Activated naive CD4-positive, alpha-beta T cell treated with anti-CD3 and anti-CD28 coated beads, Interleukin-2, amount 50 U/mL, for 72 hours (primary cell): ENCODE data around the gene MDFIC. TPM values are rescaled to one million over a fixed set of nuclear protein-coding genes. Genes with fewer than 3 reads are reported as not detected.
"Not testable (repeated sequence)": the region's sequence is repeated elsewhere in the genome, so short reads cannot be mapped to it uniquely, and the experiment has no call there.

Experiments used
- ATAC-seq, 2 donors: fragments of 150-1000 bp; cut with Tn5 transposase; 2 replicates each; pipeline ENCODE4 v1.10.0; 2021; ENCODE audit warnings: mild to moderate bottlenecking in 2 of 2, moderate library complexity in 2 of 2
- DNase-seq, 2 donors: peaks; one replicate each; pipeline ENCODE4 v3.0.0; 2021 to 2022; ENCODE audit warnings: low spot score in 2 of 2
- H3K27ac Mint-ChIP-seq, 2 donors: one replicate each; pipeline ENCODE4 v1.8.0; 2022; ENCODE audit warnings: mild to moderate bottlenecking in 2 of 2, mixed read lengths in 2 of 2
- H3K36me3 Mint-ChIP-seq, 2 donors: one replicate each; pipeline ENCODE4 v1.8.0; 2022; ENCODE audit warnings: mixed read lengths in 2 of 2
- H3K9me3 Mint-ChIP-seq, 2 donors: one replicate each; pipeline ENCODE4 v1.8.0; 2022; ENCODE audit warnings: mixed read lengths in 2 of 2
- total RNA-seq, 2 donors: library from RNA; stranded (reverse); gene quantifications; one replicate each; pipeline ENCODE4 v1.2.3, GENCODE V29; 2022

MDFIC gene
- 10 to 100 TPM; 41.0 to 86.0 TPM for total RNA-seq

GRCh38 chr7:114922026-114922651, at the start of gene MDFIC:
Gene MDFIC, plus strand, starts transcription at chr7:114922094. Its CDS starts 940 bp downstream, at chr7:114923034.
- Mint-ChIP-seq H3K9me3 (no peaks in the 10 kb centered on the region), H3K27ac (peak within 1 kb of the TSS; percentile 90 to 96), H3K36me3 (peaks cover 18 to 20% of the 10 kb centered on the region in 2 donors)
- ATAC-seq (peak; percentile 69 to 91), DNase-seq (peak; percentile 66 to 85)

GRCh38 chr7:114874170-114874569, 47.7 kb upstream of the MDFIC start:
- DNase-seq: no peak
- peaks cover 0 to 14% of the 10 kb centered on the region in 2 donors for H3K36me3 Mint-ChIP-seq
- H3K9me3 Mint-ChIP-seq: peaks cover 7 to 12% of the 10 kb centered on the region in 2 donors
- ATAC-seq: no peak
- H3K27ac Mint-ChIP-seq: no peak overlapping the region

GRCh38 chr7:114875186-114875585, 46.7 kb upstream of the MDFIC start:
- no peak for ATAC-seq
- Mint-ChIP-seq H3K36me3 (peaks cover 3 to 24% of the 10 kb centered on the region in 2 donors), H3K9me3 (peaks cover 11 to 17% of the 10 kb centered on the region in 2 donors), H3K27ac (no peak overlapping the region)
- DNase-seq: no peak

- H3K9me3 Mint-ChIP-seq: peaks cover 26 to 32% of the 10 kb centered on the region in 2 donors
- H3K27ac Mint-ChIP-seq: no peak overlapping the region
- peaks cover 21 to 44% of the 10 kb centered on the region in 2 donors for H3K36me3 Mint-ChIP-seq
- no peak for DNase-seq
- ATAC-seq: no peak
Measured at GRCh38 chr7:114879554-114879953, 42.3 kb upstream of the MDFIC start.

GRCh38 chr7:114885836-114886235, 36.1 kb upstream of the MDFIC start:
- H3K9me3 Mint-ChIP-seq: peaks cover 12 to 17% of the 10 kb centered on the region in 2 donors
- ATAC-seq: no peak
- DNase-seq: no peak
- H3K27ac Mint-ChIP-seq: no peak overlapping the region
- H3K36me3 Mint-ChIP-seq: peaks cover 11 to 38% of the 10 kb centered on the region in 2 donors

- no peak overlapping the region for H3K27ac Mint-ChIP-seq
- H3K36me3 Mint-ChIP-seq: peaks cover 7 to 33% of the 10 kb centered on the region in 2 donors
- ATAC-seq: no peak
- H3K9me3 Mint-ChIP-seq: peaks cover 8 to 13% of the 10 kb centered on the region in 2 donors
- DNase-seq: no peak
Measured at GRCh38 chr7:114886241-114886640, 35.7 kb upstream of the MDFIC start.

GRCh38 chr7:114889116-114889515, 32.8 kb upstream of the MDFIC start:
- not testable (repeated sequence) for DNase-seq, ATAC-seq
- Mint-ChIP-seq H3K27ac (peak overlapping the region; percentile 39 to 65), H3K9me3 (peaks cover 11 to 15% of the 10 kb centered on the region in 2 donors), H3K36me3 (peaks cover 0 to 43% of the 10 kb centered on the region in 2 donors)

GRCh38 chr7:114889646-114890285, 32.1 kb upstream of the MDFIC start:
- peak; percentile 100 for ATAC-seq
- Mint-ChIP-seq H3K36me3 (peaks cover 0 to 43% of the 10 kb centered on the region in 2 donors), H3K27ac (peak overlapping the region; percentile 62 to 65), H3K9me3 (peaks cover 11 to 15% of the 10 kb centered on the region in 2 donors)
- DNase-seq: peak in 1 of 2 donors; percentile 17

- no peak overlapping the region for H3K27ac Mint-ChIP-seq
- H3K9me3 Mint-ChIP-seq: peaks cover 11 to 15% of the 10 kb centered on the region in 2 donors
- H3K36me3 Mint-ChIP-seq: peaks cover 0 to 43% of the 10 kb centered on the region in 2 donors
- no peak for ATAC-seq
- no peak for DNase-seq
Measured at GRCh38 chr7:114890561-114890960, 31.3 kb upstream of the MDFIC start.

GRCh38 chr7:114900127-114900526, 21.8 kb upstream of the MDFIC start:
- no peak for DNase-seq
- H3K27ac Mint-ChIP-seq: no peak overlapping the region
- peaks cover 6 to 9% of the 10 kb centered on the region in 2 donors for H3K36me3 Mint-ChIP-seq
- ATAC-seq: no peak
- H3K9me3 Mint-ChIP-seq: peaks cover 0 to 9% of the 10 kb centered on the region in 2 donors

- DNase-seq: no peak
- ATAC-seq: no peak
- H3K36me3 Mint-ChIP-seq: peaks cover 5 to 6% of the 10 kb centered on the region in 2 donors
- no peak overlapping the region for H3K27ac Mint-ChIP-seq
- peaks cover 0 to 9% of the 10 kb centered on the region in 2 donors for H3K9me3 Mint-ChIP-seq
Measured at GRCh38 chr7:114901771-114902170, 20.1 kb upstream of the MDFIC start.

GRCh38 chr7:114903131-114903530, 18.8 kb upstream of the MDFIC start:
- Mint-ChIP-seq H3K9me3 (peaks cover 0 to 9% of the 10 kb centered on the region in 2 donors), H3K27ac (no peak overlapping the region), H3K36me3 (peaks cover 5 to 6% of the 10 kb centered on the region in 2 donors)
- DNase-seq (no peak), ATAC-seq (no peak)

- ATAC-seq: no peak
- no peak for DNase-seq
Measured at GRCh38 chr7:114910787-114911186, 11.1 kb upstream of the MDFIC start.

GRCh38 chr7:114911411-114911810, 10.5 kb upstream of the MDFIC start:
- ATAC-seq: no peak
- no peak overlapping the region for H3K27ac Mint-ChIP-seq
- peaks cover 0 to 7% of the 10 kb centered on the region in 2 donors for H3K9me3 Mint-ChIP-seq
- DNase-seq: no peak
- peaks cover 0 to 13% of the 10 kb centered on the region in 2 donors for H3K36me3 Mint-ChIP-seq

More at GRCh38 chr7:114910787-114911186, 11.1 kb upstream of the MDFIC start:
- H3K9me3 Mint-ChIP-seq: peaks cover 0 to 7% of the 10 kb centered on the region in 2 donors
- no peak overlapping the region for H3K27ac Mint-ChIP-seq
- peaks cover 0 to 13% of the 10 kb centered on the region in 2 donors for H3K36me3 Mint-ChIP-seq

GRCh38 chr7:114916261-114916892, 5.5 kb upstream of the MDFIC start:
- Mint-ChIP-seq H3K27ac (peak overlapping the region; percentile 87 to 96), H3K36me3 (peaks cover under 1 to 14% of the 10 kb centered on the region in 2 donors), H3K9me3 (peaks cover 0 to 7% of the 10 kb centered on the region in 2 donors)
- DNase-seq: peak in 1 of 2 donors; percentile 38
- ATAC-seq: peak; percentile 91 to 95

GRCh38 chr7:114917211-114917839, 4.6 kb upstream of the MDFIC start:
- Mint-ChIP-seq H3K9me3 (peaks cover 0 to 7% of the 10 kb centered on the region in 2 donors), H3K27ac (peak overlapping the region; percentile 79 to 87), H3K36me3 (peaks cover 5 to 24% of the 10 kb centered on the region in 2 donors)
- DNase-seq (no peak), ATAC-seq (no peak)
